Stimulated activated CD8-positive, alpha-beta memory T cell treated with anti-CD3 and anti-CD28 coated beads, Interleukin-2, amount 100 ng/mL, for 1 hour (primary cell): Measurements from ENCODE around the gene RBFA.
"Not testable (repeated sequence)": the region's sequence is repeated elsewhere in the genome, so short reads cannot be mapped to it uniquely, and the experiment has no call there.

Source experiments
- DNase-seq, 2 donors: peaks; one replicate each; pipeline ENCODE4 v3.0.0-alpha.2; 2020; ENCODE audit warnings: low read depth in 2 of 2

RBFA gene, protein sequence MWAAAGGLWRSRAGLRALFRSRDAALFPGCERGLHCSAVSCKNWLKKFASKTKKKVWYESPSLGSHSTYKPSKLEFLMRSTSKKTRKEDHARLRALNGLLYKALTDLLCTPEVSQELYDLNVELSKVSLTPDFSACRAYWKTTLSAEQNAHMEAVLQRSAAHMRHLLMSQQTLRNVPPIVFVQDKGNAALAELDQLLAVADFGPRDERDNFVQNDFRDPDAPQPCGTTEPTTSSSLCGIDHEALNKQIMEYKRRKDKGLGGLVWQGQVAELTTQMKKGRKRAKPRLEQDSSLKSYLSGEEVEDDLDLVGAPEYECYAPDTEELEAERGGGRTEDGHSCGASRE

DNA sequence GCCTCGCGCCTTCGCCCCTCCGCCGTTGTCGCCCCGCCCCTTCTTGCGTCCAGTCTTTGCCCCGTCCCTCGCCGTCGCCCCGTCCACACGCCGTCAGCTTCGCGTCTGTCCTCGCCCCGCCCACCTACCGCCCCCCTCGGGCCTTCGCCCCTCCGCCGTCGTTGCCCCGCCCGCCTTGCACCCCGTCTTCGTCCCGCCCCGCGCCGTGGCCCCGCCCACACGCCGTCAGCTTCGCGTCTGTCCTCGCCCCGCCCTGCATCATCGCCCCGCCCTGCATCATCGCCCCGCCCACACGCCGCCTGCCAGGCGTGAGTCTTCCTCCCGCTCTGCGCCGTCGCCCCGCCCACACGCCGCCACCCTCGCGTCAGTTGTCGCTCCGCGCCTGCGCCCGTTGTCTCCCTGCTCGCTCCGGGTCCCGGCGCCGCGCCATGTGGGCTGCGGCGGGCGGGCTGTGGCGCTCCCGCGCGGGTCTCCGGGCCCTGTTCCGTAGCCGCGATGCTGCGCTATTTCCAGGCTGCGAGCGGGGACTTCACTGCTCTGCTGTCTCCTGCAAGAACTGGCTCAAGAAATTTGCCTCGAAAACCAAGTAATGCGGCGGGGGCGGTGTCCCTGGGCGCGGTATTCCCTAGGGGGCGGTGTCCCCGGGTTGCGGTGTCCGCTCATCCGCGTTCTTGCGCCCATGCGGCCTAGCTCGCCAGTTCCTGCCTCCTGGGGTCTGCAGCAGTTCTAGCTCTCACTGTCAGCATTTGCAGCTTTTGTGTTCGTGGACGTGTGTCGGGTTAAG lies at the start of gene RBFA:
Gene RBFA (plus strand): TSS at position 367 of the 784 bp plus-strand sequence. CDS start 62 bp downstream, at position 429.
- DNase-seq: peak; percentile 100

- DNase-seq: no peak
Measured at GRCh38 chr18:79985172-79985571, 49.1 kb upstream of the RBFA start.

- no peak for DNase-seq
Measured at GRCh38 chr18:79986726-79987125, 47.5 kb upstream of the RBFA start.

DNA sequence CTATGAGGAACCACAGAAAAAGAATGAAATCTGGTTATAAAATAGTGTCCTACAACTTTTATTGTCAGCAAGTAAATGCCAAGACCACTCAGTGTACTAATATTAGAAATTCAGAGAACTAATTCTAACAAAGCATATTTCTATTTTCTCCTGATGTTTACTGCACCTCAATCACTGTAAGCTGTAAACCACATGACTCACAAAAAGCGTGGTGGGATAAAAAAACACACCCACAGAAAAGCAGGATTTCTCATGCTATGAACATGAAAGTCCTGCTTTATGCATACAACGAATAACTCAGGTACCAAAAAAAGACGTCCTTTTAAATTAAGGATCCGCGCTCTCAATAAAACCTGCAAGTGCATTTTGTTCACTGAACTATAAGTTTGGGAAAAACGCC lies 46.7 kb upstream of the RBFA start:
- no peak for DNase-seq

DNA sequence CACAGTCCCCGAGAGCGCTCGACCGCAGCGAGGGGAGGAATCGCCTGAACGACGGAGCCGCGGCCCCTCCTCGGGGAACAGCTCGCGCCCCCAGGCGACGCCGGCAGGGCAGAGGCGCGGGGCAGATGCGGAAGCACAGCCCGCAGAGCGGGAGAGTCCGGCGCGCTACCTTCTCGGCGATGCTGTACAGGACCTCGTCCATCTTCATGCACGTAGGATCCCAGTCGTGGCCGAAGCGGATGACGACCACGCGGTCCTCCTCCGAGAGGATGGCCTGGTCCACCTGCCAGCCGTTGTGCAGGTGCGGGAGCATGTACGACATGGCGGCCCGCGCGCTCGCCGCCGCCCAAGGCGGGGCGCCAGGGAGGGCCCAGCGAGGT lies 46.2 kb upstream of the RBFA start:
- DNase-seq: peak; percentile 27 to 34

GRCh38 chr18:79988451-79989194 lies 45.6 kb upstream of the RBFA start, which contains the start of gene TXNL4A:
TSS of gene TXNL4A (minus strand) at chr18:79988563. CDS start at chr18:79988392, 171 bp downstream.
- peak; percentile 71 to 72 for DNase-seq

DNA sequence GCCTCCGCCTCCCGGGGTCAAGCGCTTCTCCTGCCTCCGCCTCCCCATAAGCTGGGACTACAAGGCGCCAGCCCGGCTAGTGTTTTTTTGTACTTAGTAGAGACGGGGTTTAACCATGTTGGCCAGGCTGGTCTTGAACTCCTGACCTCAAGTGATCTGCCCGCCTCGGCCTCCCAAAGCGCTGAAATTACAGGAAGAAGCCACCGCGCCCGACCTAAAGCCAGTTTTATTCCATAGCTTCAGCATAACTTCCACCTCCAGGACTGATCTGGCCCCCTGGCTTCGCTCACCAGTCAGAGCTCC lies 45.1 kb upstream of the RBFA start:
- no peak for DNase-seq

GRCh38 chr18:79991494-79991893 lies 42.7 kb upstream of the RBFA start:
- no peak for DNase-seq

- DNase-seq: not testable (repeated sequence)
Measured at GRCh38 chr18:79999701-80000100, 34.5 kb upstream of the RBFA start.

DNA sequence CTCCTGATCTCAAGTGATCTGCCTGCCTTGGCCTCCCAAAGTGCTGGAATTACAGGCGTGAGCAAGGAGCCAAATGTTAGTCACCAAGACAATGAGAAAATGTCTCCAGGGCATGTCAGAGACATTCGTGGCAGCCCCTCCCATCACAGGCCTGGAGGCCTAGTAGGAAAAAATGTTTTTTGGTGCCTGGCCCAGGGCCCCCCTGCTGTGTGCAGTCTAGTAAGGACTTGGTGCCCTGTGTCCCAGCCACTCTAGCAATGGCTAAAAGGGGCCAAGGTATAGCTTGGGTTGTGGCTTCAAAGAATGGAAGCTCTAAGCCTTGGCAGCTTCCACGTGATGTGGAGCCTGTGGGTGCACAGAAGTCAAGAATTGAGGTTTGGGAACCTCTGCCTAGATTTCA lies 33.4 kb upstream of the RBFA start:
- DNase-seq: no peak

- no peak for DNase-seq
Measured at GRCh38 chr18:80002468-80002867, 31.8 kb upstream of the RBFA start.

GRCh38 chr18:80004600-80005342 lies 29.5 kb upstream of the RBFA start:
- no peak for DNase-seq

DNA sequence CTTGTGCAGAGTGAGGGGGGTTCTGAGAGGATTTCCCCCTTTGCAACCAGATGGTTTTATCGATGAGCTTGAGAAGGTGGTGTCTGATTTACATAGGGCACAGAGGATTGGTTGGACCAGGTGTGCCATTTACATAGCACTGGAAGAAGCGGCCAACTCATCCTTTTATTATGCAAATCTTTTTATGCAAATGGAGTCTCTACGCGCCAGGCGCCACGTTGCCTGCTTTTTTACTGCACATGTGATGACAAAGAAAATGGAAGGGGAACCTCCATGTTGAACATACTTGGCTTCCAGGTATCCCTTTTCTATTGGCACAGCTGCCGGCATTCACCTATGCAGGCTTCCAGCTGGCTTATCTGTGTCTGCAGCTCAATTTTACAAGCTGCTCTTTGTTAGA lies 27.5 kb upstream of the RBFA start:
- no peak for DNase-seq

- no peak for DNase-seq
Measured at GRCh38 chr18:80009661-80010550, 24.3 kb upstream of the RBFA start.

DNA sequence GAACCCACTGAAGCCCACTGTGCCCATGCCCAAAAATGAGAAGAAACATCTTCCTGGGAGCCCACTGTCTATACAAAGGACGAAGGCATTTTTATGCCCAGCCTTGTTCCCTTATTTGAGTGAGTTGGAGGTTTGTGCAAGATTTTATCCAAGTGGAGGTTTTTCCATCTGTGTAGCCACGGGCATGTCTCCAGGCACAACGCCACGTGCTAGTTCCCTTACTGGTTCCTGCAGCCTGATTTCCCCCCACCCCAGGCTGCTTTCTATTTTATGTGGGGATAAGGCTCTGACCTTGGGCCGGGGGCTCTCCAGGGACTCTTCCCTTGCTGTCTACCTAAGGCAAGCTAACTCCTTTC lies 23.7 kb upstream of the RBFA start:
- no peak for DNase-seq

- not testable (repeated sequence) for DNase-seq
Measured at GRCh38 chr18:80011496-80012137, 22.6 kb upstream of the RBFA start.

DNA sequence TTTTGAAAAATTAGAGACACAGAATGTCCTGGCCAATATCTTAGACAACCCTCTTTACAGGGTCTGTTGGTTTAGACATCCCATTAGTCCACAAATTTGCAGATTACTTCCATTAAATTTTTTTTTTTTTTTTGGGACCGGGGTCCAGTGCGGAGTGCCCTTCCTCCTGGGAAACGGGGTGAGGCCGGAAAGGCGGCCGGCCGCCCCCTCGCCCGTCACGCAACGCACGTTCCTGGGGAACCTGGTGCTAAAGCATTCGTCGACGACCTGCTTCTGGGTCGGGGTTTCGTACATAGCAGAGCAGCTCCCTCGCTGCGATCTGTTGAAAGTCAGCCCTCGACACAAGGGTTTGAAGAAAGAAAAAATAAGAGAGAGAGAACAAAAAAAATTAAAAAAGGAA lies 21.5 kb upstream of the RBFA start:
- no peak for DNase-seq

GRCh38 chr18:80022613-80023012 lies 11.6 kb upstream of the RBFA start:
- no peak for DNase-seq

DNA sequence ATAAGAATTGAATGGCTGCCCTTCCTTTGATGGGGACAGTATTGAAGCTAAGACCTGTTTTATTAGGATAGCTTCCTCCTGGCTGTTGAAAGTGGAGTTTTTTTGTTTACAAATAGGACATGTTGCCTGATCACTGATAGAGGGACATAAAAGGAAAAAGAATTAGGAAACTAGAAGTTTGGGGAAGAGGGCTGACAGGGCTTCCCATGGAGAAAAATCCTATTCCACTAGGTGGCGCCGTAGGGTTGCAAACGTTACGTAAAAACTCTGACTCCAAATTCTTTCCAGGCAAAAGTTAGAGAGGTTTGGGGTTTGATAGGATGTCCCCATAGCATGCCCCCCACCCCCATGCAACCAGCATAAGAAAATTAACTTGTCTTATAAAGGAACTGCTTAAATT lies 11.1 kb upstream of the RBFA start:
- DNase-seq: no peak

GRCh38 chr18:80026363-80026762 lies 7.9 kb upstream of the RBFA start:
- DNase-seq: no peak
